Measurements from ENCODE around the gene MIER2.

DNA sequence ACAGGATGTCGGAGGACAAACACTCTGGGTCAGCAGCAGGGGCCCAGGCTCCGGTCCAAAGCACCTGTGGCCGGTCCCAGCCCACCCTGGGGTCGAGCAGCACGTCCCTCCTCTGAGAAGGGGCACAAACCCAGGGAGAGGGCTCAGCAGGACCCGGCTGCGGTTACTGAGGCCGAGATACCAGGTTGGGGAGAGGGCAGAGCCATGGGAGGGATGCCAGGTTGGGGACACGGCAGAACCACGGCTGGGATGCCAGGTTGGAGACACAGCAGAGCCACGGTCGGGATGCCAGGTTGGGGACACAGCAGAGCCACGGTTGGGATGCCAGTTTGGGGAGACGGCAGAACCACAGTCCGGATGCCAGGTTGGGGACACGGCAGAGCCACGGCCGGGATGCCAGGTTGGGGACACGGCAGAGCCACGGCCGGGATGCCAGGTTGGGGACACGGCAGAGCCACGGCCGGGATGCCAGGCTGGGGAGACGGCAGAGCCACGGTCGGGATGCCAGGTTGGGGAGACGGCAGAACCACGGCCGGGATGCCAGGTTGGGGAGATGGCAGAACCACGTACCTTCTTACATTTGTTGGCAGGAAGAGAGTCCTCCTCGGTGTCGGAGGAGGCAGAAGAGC is 18.5 kb downstream of the MIER2 start:
- TF ChIP-seq FOXM1 (IDR thresholded peaks at IDR 0.05; ENCODE audit: borderline replicate concordance) = no peak
- TF ChIP-seq SUZ12 (IDR thresholded peaks at IDR 0.05) = no peak
